GM12892 (cell line): ENCODE measurements around the gene AGFG2.

Experiments used
- POLR2A ChIP-seq: IDR thresholded peaks from 2 replicates; pipeline ENCODE4 v1.6.1; 2011; ENCODE audit warnings: low read depth, low read length, control low read depth
- TAF1 ChIP-seq: IDR thresholded peaks from 2 replicates; pipeline ENCODE4 v1.6.1; 2011; ENCODE audit warnings: low read depth, mild to moderate bottlenecking, control low read depth, low read length, borderline replicate concordance

DNA sequence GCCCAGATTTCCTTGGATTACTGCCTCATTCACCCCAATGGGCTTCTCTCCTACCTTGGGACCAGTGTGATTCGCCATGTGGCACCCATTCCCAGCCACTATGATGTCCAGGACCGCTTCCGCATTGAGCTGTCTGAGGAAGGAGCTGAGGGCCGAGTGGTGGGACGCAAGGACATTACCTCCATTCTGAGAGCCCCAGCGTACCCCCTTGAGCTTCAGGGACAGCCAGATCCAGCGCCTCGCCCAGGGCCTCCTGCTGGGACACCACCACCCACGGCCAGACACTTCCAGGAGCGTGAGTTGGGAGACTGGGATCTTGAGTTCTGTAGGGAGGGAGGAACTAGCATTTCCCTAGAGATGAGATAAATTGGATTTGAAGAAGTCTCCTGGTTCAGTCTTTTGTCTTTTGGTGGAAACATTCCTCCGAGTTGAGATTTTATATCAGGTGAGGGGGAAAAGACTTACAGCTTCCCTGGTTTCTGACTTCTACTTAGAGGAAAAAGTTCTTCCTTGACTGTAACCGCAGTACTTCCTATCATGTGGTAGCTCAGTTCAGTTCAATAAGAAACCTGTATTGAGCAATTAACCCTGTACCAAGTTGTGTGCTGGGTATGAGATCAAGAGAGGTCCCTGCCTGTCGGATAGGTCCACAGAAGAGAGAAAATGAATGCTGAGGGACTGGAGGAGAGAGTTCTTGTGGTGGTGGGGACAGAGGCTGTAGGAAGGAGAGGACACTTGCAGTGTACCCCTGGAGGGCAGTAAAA is 74.6 kb downstream of the AGFG2 start:
- TF ChIP-seq POLR2A: no peak
- TF ChIP-seq TAF1: no peak
